Measurements from ENCODE around the gene C6orf89.
"Not testable (repeated sequence)": the region's sequence is repeated elsewhere in the genome, so short reads cannot be mapped to it uniquely, and the experiment has no call there.

Gene C6orf89

GRCh38 chr6:36924778-36925374 lies 39.1 kb downstream of the C6orf89 start:
- no peak for DNase-seq

GRCh38 chr6:36925809-36926208 lies 40.1 kb downstream of the C6orf89 start:
- no peak for DNase-seq

- no peak for DNase-seq
These were observed 41.2 kb downstream of the C6orf89 start for GRCh38 chr6:36926708-36927513.

GRCh38 chr6:36927691-36928546 lies 42.2 kb downstream of the C6orf89 start:
- no peak for DNase-seq

GRCh38 chr6:36928547-36928918 lies 42.8 kb downstream of the C6orf89 start:
- no peak for DNase-seq

- DNase-seq = no peak
These were observed 43.4 kb downstream of the C6orf89 start for GRCh38 chr6:36929152-36929551.

GRCh38 chr6:36929607-36930006 lies 43.9 kb downstream of the C6orf89 start:
- DNase-seq = no peak

- no peak for DNase-seq
These were observed 44.7 kb downstream of the C6orf89 start for GRCh38 chr6:36930483-36930882.

GRCh38 chr6:36933102-36933501 lies 47.4 kb downstream of the C6orf89 start:
- no peak for DNase-seq

GRCh38 chr6:36933519-36933918 lies 47.8 kb downstream of the C6orf89 start:
- DNase-seq = no peak

- no peak for DNase-seq
These were observed 49.1 kb downstream of the C6orf89 start for GRCh38 chr6:36934901-36935300.

- no peak for DNase-seq
These were observed 51.1 kb downstream of the C6orf89 start for GRCh38 chr6:36936824-36937223.

- no peak for DNase-seq
These were observed 52.1 kb downstream of the C6orf89 start for GRCh38 chr6:36937896-36938295.

GRCh38 chr6:36938536-36938935 lies 52.8 kb downstream of the C6orf89 start:
- no peak for DNase-seq

- DNase-seq = not testable (repeated sequence)
These were observed 53.3 kb downstream of the C6orf89 start for GRCh38 chr6:36939005-36939404.

GRCh38 chr6:36940027-36940426 lies 54.3 kb downstream of the C6orf89 start:
- no peak for DNase-seq

- DNase-seq = not testable (repeated sequence)
These were observed 55.8 kb downstream of the C6orf89 start for GRCh38 chr6:36941561-36941960.

- DNase-seq = not testable (repeated sequence)
These were observed 56.6 kb downstream of the C6orf89 start for GRCh38 chr6:36942329-36942728.

- DNase-seq = no peak
These were observed 58.9 kb downstream of the C6orf89 start for GRCh38 chr6:36944650-36945049.

- DNase-seq = no peak
These were observed 59.5 kb downstream of the C6orf89 start for GRCh38 chr6:36945301-36945700.

GRCh38 chr6:36946526-36946925 lies 60.8 kb downstream of the C6orf89 start:
- DNase-seq = no peak

- DNase-seq = no peak
These were observed 62.0 kb downstream of the C6orf89 start for GRCh38 chr6:36947570-36948351.

GRCh38 chr6:36949076-36949475 lies 63.3 kb downstream of the C6orf89 start:
- not testable (repeated sequence) for DNase-seq

All from stimulated activated CD4-positive, alpha-beta T cell treated with anti-CD3 and anti-CD28 coated beads, Interleukin-12 subunit alpha, Interleukin-12 subunit beta, amount 100 ng/mL, for 4 hours (primary cell).